HG02623 (cell line): ENCODE results near the gene CXCR4.
"Not testable (repeated sequence)": the region's sequence is repeated elsewhere in the genome, so short reads cannot be mapped to it uniquely, and the experiment has no call there.

Experiments
- ATAC-seq: cut with Tn5 transposase; IDR thresholded peaks from one replicate; pipeline ENCODE4 v1.9.1; 2021; ENCODE audit warnings: moderate library complexity; ENCODE audit not compliant: unreplicated experiment

Gene CXCR4

GRCh38 chr2:136077107-136077506 is 40.8 kb downstream of the CXCR4 start:
- ATAC-seq: no peak

- no peak for ATAC-seq
These were observed 42.5 kb downstream of the CXCR4 start for GRCh38 chr2:136075476-136075875.

GRCh38 chr2:136072621-136073020 is 45.3 kb downstream of the CXCR4 start:
- ATAC-seq: no peak

- not testable (repeated sequence) for ATAC-seq
These were observed 46.1 kb downstream of the CXCR4 start for GRCh38 chr2:136071887-136072286.

- no peak for ATAC-seq
These were observed 47.0 kb downstream of the CXCR4 start for GRCh38 chr2:136070913-136071312.

GRCh38 chr2:136069773-136070172 is 48.2 kb downstream of the CXCR4 start:
- ATAC-seq: no peak

- ATAC-seq: no peak
These were observed 49.2 kb downstream of the CXCR4 start for GRCh38 chr2:136068581-136069227.

GRCh38 chr2:136067897-136068580 is 49.9 kb downstream of the CXCR4 start:
- no peak for ATAC-seq

GRCh38 chr2:136067459-136067858 is 50.5 kb downstream of the CXCR4 start:
- no peak for ATAC-seq

- peak; percentile 51 for ATAC-seq
These were observed 52.0 kb downstream of the CXCR4 start for GRCh38 chr2:136065907-136066306.

- ATAC-seq: peak; percentile 26
These were observed 52.6 kb downstream of the CXCR4 start for GRCh38 chr2:136065384-136065783.
